ENCODE data around the gene TLE7.

The TLE7 gene

GRCh38 chr16:71436473-71436872, 5.4 kb downstream of the TLE7 start:
- Mint-ChIP-seq H3K4me3 (no peak overlapping the region), H3K27me3 (peaks cover 12% of the 10 kb centered on the region), H3K27ac (no peak overlapping the region), H3K36me3 (ENCODE audit: low read depth) (no peaks in the 10 kb centered on the region), H3K9me3 (no peaks in the 10 kb centered on the region), H3K4me1 (ENCODE audit: low read depth) (no peaks in the 10 kb centered on the region)
- intact Hi-C loops (cut with micrococcal nuclease), result no loop called here

GRCh38 chr16:71432906-71433305, 8.9 kb downstream of the TLE7 start:
- Mint-ChIP-seq H3K27ac (no peak overlapping the region), H3K9me3 (no peaks in the 10 kb centered on the region), H3K4me1 (ENCODE audit: low read depth) (no peaks in the 10 kb centered on the region), H3K27me3 (peaks cover 14% of the 10 kb centered on the region), H3K4me3 (no peak overlapping the region), H3K36me3 (ENCODE audit: low read depth) (no peaks in the 10 kb centered on the region)
- intact Hi-C loops (cut with micrococcal nuclease), result no loop called here

- Mint-ChIP-seq H3K27me3 (peaks cover 20% of the 10 kb centered on the region), H3K9me3 (no peaks in the 10 kb centered on the region), H3K27ac (no peak overlapping the region), H3K4me3 (no peak overlapping the region), H3K4me1 (ENCODE audit: low read depth) (no peaks in the 10 kb centered on the region), H3K36me3 (ENCODE audit: low read depth) (no peaks in the 10 kb centered on the region)
- intact Hi-C loops (cut with micrococcal nuclease), result no loop called here
Observed at GRCh38 chr16:71431991-71432390, 9.9 kb downstream of the TLE7 start.

GRCh38 chr16:71431176-71431575, 10.7 kb downstream of the TLE7 start:
- Mint-ChIP-seq H3K27me3 (peaks cover 28% of the 10 kb centered on the region), H3K9me3 (no peaks in the 10 kb centered on the region), H3K36me3 (ENCODE audit: low read depth) (no peaks in the 10 kb centered on the region), H3K4me1 (ENCODE audit: low read depth) (no peaks in the 10 kb centered on the region), H3K4me3 (no peak overlapping the region), H3K27ac (no peak overlapping the region)
- intact Hi-C loops (cut with micrococcal nuclease), result no loop called here

- Mint-ChIP-seq H3K9me3 (no peaks in the 10 kb centered on the region), H3K27me3 (peaks cover 32% of the 10 kb centered on the region), H3K36me3 (ENCODE audit: low read depth) (no peaks in the 10 kb centered on the region), H3K4me3 (no peak overlapping the region), H3K27ac (no peak overlapping the region), H3K4me1 (ENCODE audit: low read depth) (no peaks in the 10 kb centered on the region)
- intact Hi-C loops (cut with micrococcal nuclease), result no loop called here
Observed at GRCh38 chr16:71430744-71431143, 11.1 kb downstream of the TLE7 start.

- Mint-ChIP-seq H3K4me3 (no peak overlapping the region), H3K4me1 (ENCODE audit: low read depth) (no peaks in the 10 kb centered on the region), H3K27me3 (peaks cover 42% of the 10 kb centered on the region), H3K27ac (no peak overlapping the region), H3K9me3 (no peaks in the 10 kb centered on the region), H3K36me3 (ENCODE audit: low read depth) (no peaks in the 10 kb centered on the region)
- intact Hi-C loops (cut with micrococcal nuclease), result no loop called here
Observed at GRCh38 chr16:71429581-71429980, 12.3 kb downstream of the TLE7 start.

- Mint-ChIP-seq H3K27ac (no peak overlapping the region), H3K27me3 (peaks cover 47% of the 10 kb centered on the region), H3K4me1 (ENCODE audit: low read depth) (no peaks in the 10 kb centered on the region), H3K9me3 (no peaks in the 10 kb centered on the region), H3K36me3 (ENCODE audit: low read depth) (no peaks in the 10 kb centered on the region), H3K4me3 (no peak overlapping the region)
- intact Hi-C loops (cut with micrococcal nuclease), result no loop called here
Observed at GRCh38 chr16:71428883-71429282, 13.0 kb downstream of the TLE7 start.

- Mint-ChIP-seq H3K9me3 (no peaks in the 10 kb centered on the region), H3K4me1 (ENCODE audit: low read depth) (no peaks in the 10 kb centered on the region), H3K27me3 (peaks cover 48% of the 10 kb centered on the region), H3K36me3 (ENCODE audit: low read depth) (no peaks in the 10 kb centered on the region), H3K4me3 (no peak overlapping the region), H3K27ac (no peak overlapping the region)
- intact Hi-C loops (cut with micrococcal nuclease), result no loop called here
Observed at GRCh38 chr16:71428385-71428784, 13.5 kb downstream of the TLE7 start.

- H3K27ac Mint-ChIP-seq, result no peak overlapping the region
- H3K9me3 Mint-ChIP-seq, result no peaks in the 10 kb centered on the region
- H3K4me1 Mint-ChIP-seq (ENCODE audit: low read depth), result no peaks in the 10 kb centered on the region
- H3K36me3 Mint-ChIP-seq (ENCODE audit: low read depth), result no peaks in the 10 kb centered on the region
- no peak overlapping the region for H3K4me3 Mint-ChIP-seq
- H3K27me3 Mint-ChIP-seq, result peaks cover 49% of the 10 kb centered on the region
- intact Hi-C loops (cut with micrococcal nuclease), result no loop called here
Observed at GRCh38 chr16:71426880-71427615, 14.8 kb downstream of the TLE7 start.

GRCh38 chr16:71426069-71426879, 15.6 kb downstream of the TLE7 start:
- intact Hi-C loops (cut with micrococcal nuclease), result no loop called here
- no peaks in the 10 kb centered on the region for H3K9me3 Mint-ChIP-seq
- H3K4me3 Mint-ChIP-seq, result no peak overlapping the region
- no peaks in the 10 kb centered on the region for H3K4me1 Mint-ChIP-seq (ENCODE audit: low read depth)
- no peaks in the 10 kb centered on the region for H3K36me3 Mint-ChIP-seq (ENCODE audit: low read depth)
- H3K27ac Mint-ChIP-seq, result no peak overlapping the region
- peaks cover 49% of the 10 kb centered on the region for H3K27me3 Mint-ChIP-seq

GRCh38 chr16:71425746-71426068, 16.1 kb downstream of the TLE7 start:
- no peaks in the 10 kb centered on the region for H3K9me3 Mint-ChIP-seq

GRCh38 chr16:71424626-71425025, 17.2 kb downstream of the TLE7 start:
- no peak overlapping the region for H3K27ac Mint-ChIP-seq
- H3K9me3 Mint-ChIP-seq, result no peaks in the 10 kb centered on the region
- H3K4me3 Mint-ChIP-seq, result no peak overlapping the region
- H3K36me3 Mint-ChIP-seq (ENCODE audit: low read depth), result no peaks in the 10 kb centered on the region
- peaks cover 47% of the 10 kb centered on the region for H3K27me3 Mint-ChIP-seq
- intact Hi-C loops (cut with micrococcal nuclease), result no loop called here
- no peaks in the 10 kb centered on the region for H3K4me1 Mint-ChIP-seq (ENCODE audit: low read depth)

More at GRCh38 chr16:71425746-71426068, 16.1 kb downstream of the TLE7 start:
- Mint-ChIP-seq H3K4me3 (no peak overlapping the region), H3K36me3 (ENCODE audit: low read depth) (no peaks in the 10 kb centered on the region), H3K4me1 (ENCODE audit: low read depth) (no peaks in the 10 kb centered on the region), H3K27ac (no peak overlapping the region), H3K27me3 (peaks cover 49% of the 10 kb centered on the region)
- intact Hi-C loops (cut with micrococcal nuclease), result no loop called here

GRCh38 chr16:71423865-71424264, 18.0 kb downstream of the TLE7 start:
- H3K27me3 Mint-ChIP-seq, result peaks cover 43% of the 10 kb centered on the region
- intact Hi-C loops (cut with micrococcal nuclease), result no loop called here
- no peaks in the 10 kb centered on the region for H3K4me1 Mint-ChIP-seq (ENCODE audit: low read depth)
- H3K4me3 Mint-ChIP-seq, result no peak overlapping the region
- H3K27ac Mint-ChIP-seq, result no peak overlapping the region
- H3K36me3 Mint-ChIP-seq (ENCODE audit: low read depth), result no peaks in the 10 kb centered on the region
- H3K9me3 Mint-ChIP-seq, result no peaks in the 10 kb centered on the region

- H3K27me3 Mint-ChIP-seq, result peaks cover 39% of the 10 kb centered on the region
- no peaks in the 10 kb centered on the region for H3K4me1 Mint-ChIP-seq (ENCODE audit: low read depth)
- H3K4me3 Mint-ChIP-seq, result no peak overlapping the region
- intact Hi-C loops (cut with micrococcal nuclease), result no loop called here
- H3K36me3 Mint-ChIP-seq (ENCODE audit: low read depth), result no peaks in the 10 kb centered on the region
- H3K9me3 Mint-ChIP-seq, result no peaks in the 10 kb centered on the region
- H3K27ac Mint-ChIP-seq, result no peak overlapping the region
Observed at GRCh38 chr16:71423016-71423415, 18.8 kb downstream of the TLE7 start.

Data from dendritic cell treated with granulocyte-macrophage colony-stimulating factor and Interleukin-4, amounts not matched to agents 40 ng/mL and 50 ng/mL, for 4 days (primary cell).